Fibroblast of mammary gland (primary cell): ENCODE results near the gene KRTAP1-4.
A peak's percentile ranks its signal among the peaks of the same experiment; 100 is the strongest.

Experiments used
- DNase-seq: peaks from one replicate; pipeline ENCODE4 v3.0.0-alpha.2; 2010; ENCODE audit warnings: low read depth
- H3K4me3 ChIP-seq: 2 replicates; pipeline ENCODE4 v1.5.1; 2011; ENCODE audit warnings: low read depth, mild to moderate bottlenecking, low read length, moderate library complexity; ENCODE audit not compliant: control insufficient read depth
- TF ChIP-seq, protein P1 (sequence below): conservative IDR thresholded peaks from 2 replicates; pipeline ENCODE4 v1.5.1; 2011; ENCODE audit warnings: low read depth, low read length, inconsistent platforms; ENCODE audit not compliant: control insufficient read depth, insufficient read depth

KRTAP1-4 gene, protein sequence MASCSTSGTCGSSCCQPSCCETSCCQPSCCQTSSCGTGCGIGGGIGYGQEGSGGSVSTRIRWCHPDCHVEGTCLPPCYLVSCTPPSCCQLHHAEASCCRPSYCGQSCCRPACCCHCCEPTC

DNA sequence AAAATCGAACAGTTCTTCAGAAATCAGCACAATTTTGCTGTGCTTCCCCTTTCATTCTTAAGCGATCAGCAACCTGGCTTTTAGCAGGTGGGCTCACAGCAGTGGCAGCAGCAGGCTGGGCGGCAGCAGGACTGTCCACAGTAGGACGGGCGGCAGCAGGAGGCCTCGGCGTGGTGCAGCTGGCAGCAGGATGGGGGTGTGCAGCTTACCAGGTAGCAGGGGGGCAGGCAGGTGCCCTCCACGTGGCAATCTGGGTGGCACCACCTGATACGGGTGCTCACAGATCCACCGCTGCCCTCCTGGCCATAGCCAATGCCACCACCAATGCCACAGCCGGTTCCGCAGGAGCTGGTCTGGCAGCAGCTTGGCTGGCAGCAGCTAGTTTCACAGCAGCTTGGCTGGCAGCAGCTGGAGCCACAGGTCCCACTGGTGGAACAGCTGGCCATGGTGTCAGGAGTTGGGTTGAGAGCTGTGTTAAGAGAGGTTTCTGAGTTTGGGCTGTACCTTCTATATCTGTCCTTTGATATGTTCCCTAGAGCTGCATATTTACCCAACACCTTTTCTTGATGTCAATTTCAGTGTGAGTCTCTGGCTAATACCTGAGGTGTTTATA lies at the start of gene KRTAP1-4:
Gene KRTAP1-4 (minus strand): TSS at position 563 of the 613 bp plus-strand sequence. CDS start 117 bp downstream, at position 446.
- no peak within 1 kb of the TSS for H3K4me3 ChIP-seq
- TF ChIP-seq, protein P1, sequence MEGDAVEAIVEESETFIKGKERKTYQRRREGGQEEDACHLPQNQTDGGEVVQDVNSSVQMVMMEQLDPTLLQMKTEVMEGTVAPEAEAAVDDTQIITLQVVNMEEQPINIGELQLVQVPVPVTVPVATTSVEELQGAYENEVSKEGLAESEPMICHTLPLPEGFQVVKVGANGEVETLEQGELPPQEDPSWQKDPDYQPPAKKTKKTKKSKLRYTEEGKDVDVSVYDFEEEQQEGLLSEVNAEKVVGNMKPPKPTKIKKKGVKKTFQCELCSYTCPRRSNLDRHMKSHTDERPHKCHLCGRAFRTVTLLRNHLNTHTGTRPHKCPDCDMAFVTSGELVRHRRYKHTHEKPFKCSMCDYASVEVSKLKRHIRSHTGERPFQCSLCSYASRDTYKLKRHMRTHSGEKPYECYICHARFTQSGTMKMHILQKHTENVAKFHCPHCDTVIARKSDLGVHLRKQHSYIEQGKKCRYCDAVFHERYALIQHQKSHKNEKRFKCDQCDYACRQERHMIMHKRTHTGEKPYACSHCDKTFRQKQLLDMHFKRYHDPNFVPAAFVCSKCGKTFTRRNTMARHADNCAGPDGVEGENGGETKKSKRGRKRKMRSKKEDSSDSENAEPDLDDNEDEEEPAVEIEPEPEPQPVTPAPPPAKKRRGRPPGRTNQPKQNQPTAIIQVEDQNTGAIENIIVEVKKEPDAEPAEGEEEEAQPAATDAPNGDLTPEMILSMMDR: no peak
- no peak for DNase-seq

DNA sequence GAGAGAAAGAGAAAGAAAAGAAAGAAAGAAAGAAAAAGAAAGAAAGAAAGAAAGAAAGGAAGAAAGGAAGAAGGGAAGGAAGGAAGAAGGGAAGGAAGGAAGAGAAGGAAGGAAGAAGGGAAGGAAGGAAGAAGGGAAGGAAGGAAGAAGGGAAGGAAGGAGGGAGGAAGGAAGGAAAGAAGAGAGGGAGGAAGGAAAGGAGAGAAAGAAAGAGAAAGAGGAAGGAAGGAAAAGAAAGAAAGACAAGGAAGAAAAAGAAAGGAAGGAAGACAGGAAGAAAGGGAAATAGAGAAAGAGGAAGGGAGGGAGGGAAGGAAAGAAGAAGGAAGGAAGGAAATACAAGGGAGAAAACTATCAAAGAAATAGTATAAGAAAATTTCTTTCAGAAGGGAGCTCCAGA lies 46.8 kb upstream of the KRTAP1-4 start:
- H3K4me3 ChIP-seq: no peak overlapping the region
- TF ChIP-seq, protein P1: no peak
- no peak for DNase-seq

DNA sequence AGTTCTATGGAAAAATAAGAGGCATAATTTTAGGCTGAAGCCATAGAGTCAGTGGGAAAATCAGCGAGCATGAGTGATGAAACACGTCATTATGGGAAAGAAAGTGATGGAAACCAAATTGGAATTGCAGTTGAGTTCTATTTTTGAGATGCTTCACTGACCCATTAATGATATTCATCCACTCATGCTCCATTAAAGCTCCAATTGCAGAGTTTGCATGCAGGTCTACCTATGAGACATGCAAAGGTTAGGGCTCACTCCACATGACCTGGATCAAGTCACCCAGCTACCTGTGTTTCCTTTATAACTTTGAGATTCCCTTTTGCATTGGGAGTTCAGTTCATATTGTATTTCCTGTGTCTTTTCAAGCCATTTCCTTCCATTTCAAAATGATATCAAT lies 43.7 kb upstream of the KRTAP1-4 start:
- no peak for DNase-seq
- TF ChIP-seq, protein P1: no peak
- H3K4me3 ChIP-seq: no peak overlapping the region

DNA sequence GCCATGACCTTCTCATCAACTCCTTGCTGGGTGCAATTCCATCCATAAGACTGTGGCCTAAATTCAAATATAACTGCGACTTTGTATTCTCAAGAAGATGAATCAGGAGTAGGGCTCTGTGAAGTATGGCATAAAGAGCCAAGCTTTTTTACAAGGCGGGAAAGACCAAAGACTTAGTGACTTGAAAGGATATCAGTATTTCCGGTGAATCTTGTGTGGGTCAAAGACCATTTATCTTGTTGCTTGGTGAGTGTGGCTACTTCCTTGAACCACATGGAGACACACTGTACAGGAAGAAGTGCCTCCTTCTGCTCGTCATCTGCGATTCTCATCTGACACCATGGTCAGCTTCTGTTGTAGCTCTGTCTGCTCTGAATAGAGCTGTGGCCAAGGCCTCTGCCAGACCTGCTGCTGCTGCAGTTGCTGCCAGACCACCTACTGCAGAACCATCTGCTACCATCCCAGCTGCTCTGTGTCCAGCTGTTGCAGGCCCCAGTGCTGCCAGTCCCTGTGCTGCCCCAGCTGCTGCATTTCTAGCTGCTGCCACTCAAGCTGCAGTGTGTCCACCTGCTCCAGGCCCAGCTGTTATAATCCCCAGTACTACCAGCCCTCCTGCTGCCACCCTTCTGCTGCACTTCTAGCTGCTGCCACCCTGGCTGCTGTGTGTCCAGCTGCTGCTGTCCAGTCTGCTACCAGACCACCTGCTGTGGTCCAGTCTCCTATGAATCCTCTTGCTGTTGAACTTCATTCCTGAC lies 41.8 kb upstream of the KRTAP1-4 start:
- H3K4me3 ChIP-seq: no peak overlapping the region
- no peak for DNase-seq
- TF ChIP-seq, protein P1: no peak

DNA sequence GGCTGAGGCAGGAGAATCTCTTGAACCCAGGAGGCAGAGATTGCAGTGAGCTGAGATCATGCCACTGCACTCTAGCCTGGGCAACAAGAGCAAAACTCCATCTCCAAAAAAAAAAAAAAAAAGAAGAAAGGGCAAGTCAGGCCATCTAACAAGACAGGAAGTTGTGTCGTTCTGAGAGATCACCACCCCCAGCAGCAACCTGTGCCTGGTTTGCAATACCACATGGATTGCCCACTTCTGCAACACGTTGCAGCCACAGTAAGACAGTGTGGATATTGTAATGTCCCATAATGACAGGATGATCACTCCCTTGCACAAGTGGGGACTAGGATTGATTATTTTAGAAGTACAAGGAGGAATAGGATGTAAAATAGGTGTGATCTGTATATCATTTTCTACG lies 39.0 kb upstream of the KRTAP1-4 start:
- no peak for DNase-seq
- H3K4me3 ChIP-seq: no peak overlapping the region
- TF ChIP-seq, protein P1: no peak

DNA sequence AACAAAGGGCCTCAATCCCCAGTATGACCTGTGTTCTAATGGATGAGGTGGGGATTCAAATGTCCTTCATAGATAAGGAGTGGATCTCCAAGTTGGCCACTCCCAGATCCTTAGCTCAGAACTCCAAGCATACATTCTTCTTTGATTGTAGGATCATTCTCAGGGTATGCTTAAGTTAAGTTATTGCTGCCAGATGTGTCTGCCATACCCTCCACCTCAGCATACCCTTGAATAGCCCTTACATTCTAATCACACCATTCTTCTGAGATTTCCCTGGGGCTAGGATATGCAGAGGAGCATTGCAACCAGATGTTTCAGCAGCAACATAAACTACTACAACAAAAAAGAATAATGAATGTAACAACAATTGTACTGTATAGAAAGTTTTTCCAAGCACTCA lies 37.3 kb upstream of the KRTAP1-4 start:
- H3K4me3 ChIP-seq: no peak overlapping the region
- TF ChIP-seq, protein P1: no peak
- DNase-seq: peak; percentile 34
